HuH-7.5 (cell line): ENCODE data around the gene OTULIN.

Source experiments
- DNase-seq: peaks from one replicate; pipeline ENCODE4 v3.0.0; 2011; ENCODE audit warnings: low spot score

Gene OTULIN

GRCh38 chr5:14743601-14744295 is 79.2 kb downstream of the OTULIN start:
- DNase-seq, result no peak

- no peak for DNase-seq
Observed at GRCh38 chr5:14744296-14745187, 80.0 kb downstream of the OTULIN start.

- DNase-seq, result no peak
Observed at GRCh38 chr5:14745188-14745563, 80.7 kb downstream of the OTULIN start.

- no peak for DNase-seq
Observed at GRCh38 chr5:14745753-14746152, 81.2 kb downstream of the OTULIN start.

- DNase-seq, result no peak
Observed at GRCh38 chr5:14748180-14748900, 83.8 kb downstream of the OTULIN start.
